Cardiac septum (tissue), 1 donor: Measurements from ENCODE around the gene KCNJ14. TPM values are rescaled to one million over a fixed set of nuclear protein-coding genes. Genes with fewer than 3 reads are reported as not detected.

Experiments used
- DNase-seq: peaks from one replicate; pipeline ENCODE4 v3.0.0-alpha.2; 2020; ENCODE audit warnings: low spot score
- intact Hi-C: fragments of 100-400 bp; cut with DNase I; formaldehyde crosslinking; loops from one replicate; pipeline ENCODE4 v1.14.0; 2022
- total RNA-seq: library from RNA; stranded (reverse); fragmentation: NEBNext Ultra II Directional; extraction: Animal tissue kit (Norgen Biotek cat#: 25700); gene quantifications from one replicate; pipeline ENCODE4 v1.2.1, GENCODE V29; 2021
- donor health status: DM: no; HTN: no; CAD: no.

Gene KCNJ14
- total RNA-seq, 1 donor from 2014 or later: 0.32 TPM

- DNase-seq: no peak
- intact Hi-C loops: no loop called here
These were observed 42.6 kb downstream of the KCNJ14 start for GRCh38 chr19:48497728-48498594.

- DNase-seq: no peak
- intact Hi-C loops: no loop called here
These were observed 43.4 kb downstream of the KCNJ14 start for GRCh38 chr19:48498595-48499311.

- DNase-seq: no peak
- intact Hi-C loops: no loop called here
These were observed 44.1 kb downstream of the KCNJ14 start for GRCh38 chr19:48499316-48500090.

GRCh38 chr19:48500830-48501493 is 45.6 kb downstream of the KCNJ14 start:
- intact Hi-C loops: no loop called here
- no peak for DNase-seq

- DNase-seq: no peak
- intact Hi-C loops: no loop called here
These were observed 46.3 kb downstream of the KCNJ14 start for GRCh38 chr19:48501494-48502349.

- intact Hi-C loops: no loop called here
- DNase-seq: no peak
These were observed 47.1 kb downstream of the KCNJ14 start for GRCh38 chr19:48502350-48503018.

- no peak for DNase-seq
- intact Hi-C loops: loop anchor here (5.0 kb wide), 1 partner anchor 81 kb away; no protein-coding TSS in a partner anchor
These were observed 50.9 kb downstream of the KCNJ14 start for GRCh38 chr19:48506138-48506733.

- intact Hi-C loops: loop anchor here (5.0 kb wide), 1 partner anchor 79 kb away; no protein-coding TSS in a partner anchor
- DNase-seq: no peak
These were observed 52.6 kb downstream of the KCNJ14 start for GRCh38 chr19:48507911-48508439.

GRCh38 chr19:48508729-48509411 is 53.5 kb downstream of the KCNJ14 start:
- no peak for DNase-seq
- intact Hi-C loops: loop anchor here (5.0 kb wide), 1 partner anchor 78 kb away; no protein-coding TSS in a partner anchor

- intact Hi-C loops: loop anchor here (5.0 kb wide), 2 partner anchors 42 to 78 kb away; partner anchors contain the start of gene CYTH2
- DNase-seq: no peak
These were observed 54.3 kb downstream of the KCNJ14 start for GRCh38 chr19:48509467-48510194.

GRCh38 chr19:48510421-48511268 is 55.3 kb downstream of the KCNJ14 start:
- peak; percentile 81 for DNase-seq
- intact Hi-C loops: loop anchor here (5.0 kb wide), 1 partner anchor 43 kb away; the partner anchor contains the start of gene CYTH2

GRCh38 chr19:48511321-48511731 is 56.0 kb downstream of the KCNJ14 start:
- intact Hi-C loops: loop anchor here (5.0 kb wide), 1 partner anchor 44 kb away; the partner anchor contains the start of gene CYTH2

GRCh38 chr19:48511800-48512503 is 56.6 kb downstream of the KCNJ14 start, which contains the start of gene LMTK3:
Gene LMTK3 (minus strand): TSS chr19:48511835. CDS start chr19:48511576, 259 bp downstream.
- intact Hi-C loops: loop anchor here (5.0 kb wide), 1 partner anchor 45 kb away; the partner anchor contains the start of gene CYTH2
- DNase-seq: no peak

More at GRCh38 chr19:48511321-48511731, 56.0 kb downstream of the KCNJ14 start:
- DNase-seq: no peak
